ENCODE results near the gene AMIGO2.

The AMIGO2 gene

DNA sequence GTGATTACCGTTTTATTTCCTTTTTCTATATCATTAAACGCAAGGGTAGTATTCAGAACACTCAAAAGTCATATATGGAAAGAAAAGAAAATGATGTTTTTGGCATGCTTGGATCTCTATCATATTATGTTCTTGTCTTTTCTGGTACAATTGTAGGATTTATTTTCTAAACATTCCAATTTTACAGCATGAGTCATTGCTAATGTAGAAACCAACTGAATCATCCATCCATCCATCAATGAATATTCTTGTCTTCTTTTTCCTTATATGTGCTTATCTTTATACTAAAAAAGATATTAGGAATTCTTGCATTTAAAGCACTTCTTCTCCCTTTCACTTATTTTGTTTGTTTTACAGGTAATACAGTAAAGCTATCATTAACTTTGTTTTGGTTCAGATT is 20.4 kb upstream of the AMIGO2 start:
- no peak overlapping the region for H3K27ac ChIP-seq (ENCODE audit: extremely low read depth, low read depth, low read length)
- H3K4me3 ChIP-seq (ENCODE audit: low read depth, low read length) = no peak overlapping the region
- H3K9me3 ChIP-seq (ENCODE audit: control insufficient read depth, insufficient read depth, low read depth, low read length) = no peaks in the 10 kb centered on the region
- POLR2A ChIA-PET = no interaction called here
- H3K4me1 ChIP-seq (ENCODE audit: control insufficient read depth, insufficient read depth, low read length) = 0 out of 2 replicates have a peak, but pooled peaks cover 3% of the 10 kb centered on the region
- no peaks in the 10 kb centered on the region for H3K36me3 ChIP-seq (ENCODE audit: control insufficient read depth in 2 of 2, insufficient read depth in 1 of 2, low read length in 2 of 2)
- TF ChIP-seq, protein P1, sequence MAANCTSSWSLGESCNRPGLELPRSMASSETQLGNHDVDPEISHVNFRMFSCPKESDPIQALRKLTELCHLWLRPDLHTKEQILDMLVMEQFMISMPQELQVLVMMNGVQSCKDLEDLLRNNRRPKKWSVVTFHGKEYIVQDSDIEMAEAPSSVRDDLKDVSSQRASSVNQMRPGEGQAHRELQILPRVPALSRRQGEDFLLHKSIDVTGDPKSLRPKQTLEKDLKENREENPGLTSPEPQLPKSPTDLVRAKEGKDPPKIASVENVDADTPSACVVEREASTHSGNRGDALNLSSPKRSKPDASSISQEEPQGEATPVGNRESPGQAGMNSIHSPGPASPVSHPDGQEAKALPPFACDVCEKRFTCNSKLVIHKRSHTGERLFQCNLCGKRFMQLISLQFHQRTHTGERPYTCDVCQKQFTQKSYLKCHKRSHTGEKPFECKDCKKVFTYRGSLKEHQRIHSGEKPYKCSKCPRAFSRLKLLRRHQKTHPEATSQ (tag by site-specific recombination; IDR thresholded peaks at IDR 0.05) = no peak
- TF ChIP-seq MYNN (tag by site-specific recombination; IDR thresholded peaks at IDR 0.05; ENCODE audit: borderline replicate concordance) (no peak), ZNF341 (tag by site-specific recombination; IDR thresholded peaks at IDR 0.05; ENCODE audit: low read depth) (no peak), ZNF292 (tag by site-specific recombination; IDR thresholded peaks at IDR 0.05; ENCODE audit: borderline replicate concordance, low read depth) (no peak), ZNF514 (tag by site-specific recombination; IDR thresholded peaks at IDR 0.05) (no peak), ZNF112 (tag by site-specific recombination; IDR thresholded peaks at IDR 0.05) (no peak), ZNF266 (tag by site-specific recombination; IDR thresholded peaks at IDR 0.05; ENCODE audit: low read depth) (no peak), INSM2 (tag by site-specific recombination; IDR thresholded peaks at IDR 0.05) (no peak), MEIS1 (CRISPR knock-in tag; IDR thresholded peaks at IDR 0.05; ENCODE audit: borderline replicate concordance) (no peak), ZNF670 (tag by site-specific recombination; IDR thresholded peaks at IDR 0.05; ENCODE audit: low read depth) (no peak)
- TF ChIP-seq, protein P2, sequence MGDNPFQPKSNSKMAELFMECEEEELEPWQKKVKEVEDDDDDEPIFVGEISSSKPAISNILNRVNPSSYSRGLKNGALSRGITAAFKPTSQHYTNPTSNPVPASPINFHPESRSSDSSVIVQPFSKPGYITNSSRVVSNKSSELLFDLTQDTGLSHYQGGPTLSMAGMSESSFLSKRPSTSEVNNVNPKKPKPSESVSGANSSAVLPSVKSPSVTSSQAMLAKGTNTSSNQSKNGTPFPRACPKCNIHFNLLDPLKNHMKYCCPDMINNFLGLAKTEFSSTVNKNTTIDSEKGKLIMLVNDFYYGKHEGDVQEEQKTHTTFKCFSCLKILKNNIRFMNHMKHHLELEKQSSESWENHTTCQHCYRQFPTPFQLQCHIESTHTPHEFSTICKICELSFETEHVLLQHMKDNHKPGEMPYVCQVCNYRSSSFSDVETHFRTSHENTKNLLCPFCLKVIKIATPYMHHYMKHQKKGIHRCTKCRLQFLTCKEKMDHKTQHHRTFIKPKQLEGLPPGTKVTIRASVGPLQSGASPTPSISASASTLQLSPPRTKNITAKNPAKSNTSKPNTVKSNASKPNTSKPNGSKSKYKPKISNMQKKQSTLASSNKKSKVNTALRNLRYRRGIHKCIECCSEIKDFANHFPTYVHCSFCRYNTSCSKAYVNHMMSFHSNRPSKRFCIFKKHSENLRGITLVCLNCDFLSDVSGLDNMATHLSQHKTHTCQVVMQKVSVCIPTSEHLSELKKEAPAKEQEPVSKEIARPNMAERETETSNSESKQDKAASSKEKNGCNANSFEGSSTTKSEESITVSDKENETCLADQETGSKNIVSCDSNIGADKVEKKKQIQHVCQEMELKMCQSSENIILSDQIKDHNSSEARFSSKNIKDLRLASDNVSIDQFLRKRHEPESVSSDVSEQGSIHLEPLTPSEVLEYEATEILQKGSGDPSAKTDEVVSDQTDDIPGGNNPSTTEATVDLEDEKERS (tag by site-specific recombination; IDR thresholded peaks at IDR 0.05) = no peak
- CTCF ChIA-PET = no interaction called here

DNA sequence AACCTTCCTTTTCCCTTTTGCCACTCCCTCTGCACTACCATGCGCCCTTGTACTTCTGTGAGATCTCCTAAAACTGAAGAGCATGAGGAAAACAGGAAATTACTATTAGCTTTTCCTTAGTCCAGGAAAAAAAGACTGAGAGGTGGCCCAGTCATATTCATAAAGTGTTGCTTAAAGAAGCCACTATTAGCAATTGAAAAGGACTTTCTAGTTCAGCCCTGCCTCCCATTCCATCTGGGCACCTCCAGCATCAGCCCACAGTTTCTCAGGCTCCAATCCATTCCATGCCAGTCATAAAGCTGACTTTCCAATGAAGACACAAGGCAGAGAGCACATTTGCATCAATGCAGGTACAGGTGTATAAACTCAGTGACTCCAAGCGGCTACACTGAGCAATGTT is 19.9 kb upstream of the AMIGO2 start:
- ChIA-PET CTCF (interaction anchor here (0.7 kb wide), 1 partner anchor 29 kb away, joined by 3 read pairs; no protein-coding TSS in a partner anchor), POLR2A (no interaction called here)
- Histone ChIP-seq H3K36me3 (ENCODE audit: control insufficient read depth in 2 of 2, insufficient read depth in 1 of 2, low read length in 2 of 2) (no peaks in the 10 kb centered on the region), H3K4me3 (ENCODE audit: low read depth, low read length) (no peak overlapping the region), H3K27ac (ENCODE audit: extremely low read depth, low read depth, low read length) (no peak overlapping the region), H3K9me3 (ENCODE audit: control insufficient read depth, insufficient read depth, low read depth, low read length) (no peaks in the 10 kb centered on the region), H3K4me1 (ENCODE audit: control insufficient read depth, insufficient read depth, low read length) (0 out of 2 replicates have a peak, but pooled peaks cover 3% of the 10 kb centered on the region)
- TF ChIP-seq ZBTB20 (tag by site-specific recombination; IDR thresholded peaks at IDR 0.05) (no peak), ZNF292 (tag by site-specific recombination; IDR thresholded peaks at IDR 0.05; ENCODE audit: borderline replicate concordance, low read depth) (no peak), ZNF830 (tag by site-specific recombination; IDR thresholded peaks at IDR 0.05; ENCODE audit: low read depth) (no peak), GLIS2 (tag by site-specific recombination; IDR thresholded peaks at IDR 0.05) (no peak)

GRCh38 chr12:47098099-47098498 is 18.3 kb upstream of the AMIGO2 start:
- Histone ChIP-seq H3K4me1 (ENCODE audit: control insufficient read depth, insufficient read depth, low read length) (0 out of 2 replicates have a peak, but pooled peaks cover 3% of the 10 kb centered on the region), H3K36me3 (ENCODE audit: control insufficient read depth in 2 of 2, insufficient read depth in 1 of 2, low read length in 2 of 2) (no peaks in the 10 kb centered on the region), H3K9me3 (ENCODE audit: control insufficient read depth, insufficient read depth, low read depth, low read length) (no peaks in the 10 kb centered on the region), H3K4me3 (ENCODE audit: low read depth, low read length) (no peak overlapping the region), H3K27ac (ENCODE audit: extremely low read depth, low read depth, low read length) (no peak overlapping the region)
- POLR2A ChIA-PET = no interaction called here
- CTCF ChIA-PET = interaction anchor here (1.0 kb wide), 1 partner anchor 25 kb away, joined by 3 read pairs; no protein-coding TSS in a partner anchor
- TF ChIP-seq ZNF571 (tag by site-specific recombination; IDR thresholded peaks at IDR 0.05) (no peak), ZNF350 (tag by site-specific recombination; IDR thresholded peaks at IDR 0.05) (no peak), ZNF623 (tag by site-specific recombination; IDR thresholded peaks at IDR 0.05) (no peak), ZNF626 (tag by site-specific recombination; IDR thresholded peaks at IDR 0.05) (no peak)
- TF ChIP-seq, protein P3, sequence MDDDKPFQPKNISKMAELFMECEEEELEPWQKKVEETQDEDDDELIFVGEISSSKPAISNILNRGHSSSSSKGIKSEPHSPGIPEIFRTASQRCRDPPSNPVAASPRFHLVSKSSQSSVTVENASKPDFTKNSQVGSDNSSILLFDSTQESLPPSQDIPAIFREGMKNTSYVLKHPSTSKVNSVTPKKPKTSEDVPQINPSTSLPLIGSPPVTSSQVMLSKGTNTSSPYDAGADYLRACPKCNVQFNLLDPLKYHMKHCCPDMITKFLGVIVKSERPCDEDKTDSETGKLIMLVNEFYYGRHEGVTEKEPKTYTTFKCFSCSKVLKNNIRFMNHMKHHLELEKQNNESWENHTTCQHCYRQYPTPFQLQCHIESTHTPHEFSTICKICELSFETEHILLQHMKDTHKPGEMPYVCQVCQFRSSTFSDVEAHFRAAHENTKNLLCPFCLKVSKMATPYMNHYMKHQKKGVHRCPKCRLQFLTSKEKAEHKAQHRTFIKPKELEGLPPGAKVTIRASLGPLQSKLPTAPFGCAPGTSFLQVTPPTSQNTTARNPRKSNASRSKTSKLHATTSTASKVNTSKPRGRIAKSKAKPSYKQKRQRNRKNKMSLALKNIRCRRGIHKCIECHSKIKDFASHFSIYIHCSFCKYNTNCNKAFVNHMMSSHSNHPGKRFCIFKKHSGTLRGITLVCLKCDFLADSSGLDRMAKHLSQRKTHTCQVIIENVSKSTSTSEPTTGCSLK (tag by site-specific recombination; IDR thresholded peaks at IDR 0.05) = no peak
- TF ChIP-seq, protein P4, sequence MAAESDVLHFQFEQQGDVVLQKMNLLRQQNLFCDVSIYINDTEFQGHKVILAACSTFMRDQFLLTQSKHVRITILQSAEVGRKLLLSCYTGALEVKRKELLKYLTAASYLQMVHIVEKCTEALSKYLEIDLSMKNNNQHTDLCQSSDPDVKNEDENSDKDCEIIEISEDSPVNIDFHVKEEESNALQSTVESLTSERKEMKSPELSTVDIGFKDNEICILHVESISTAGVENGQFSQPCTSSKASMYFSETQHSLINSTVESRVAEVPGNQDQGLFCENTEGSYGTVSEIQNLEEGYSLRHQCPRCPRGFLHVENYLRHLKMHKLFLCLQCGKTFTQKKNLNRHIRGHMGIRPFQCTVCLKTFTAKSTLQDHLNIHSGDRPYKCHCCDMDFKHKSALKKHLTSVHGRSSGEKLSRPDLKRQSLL (tag by site-specific recombination; IDR thresholded peaks at IDR 0.05) = no peak

All from HEK293 (cell line).